ENCODE measurements around the gene ACOX1. TPM values are rescaled to one million over a fixed set of nuclear protein-coding genes. Genes with fewer than 3 reads are reported as not detected.

ACOX1 gene
- total RNA-seq, 4 donors from 2014 or later = 11.2 to 70.0 (median 42.0) TPM

GRCh38 chr17:75913537-75914210 is 65.3 kb downstream of the ACOX1 start:
- Histone ChIP-seq H3K9me3 (no peaks in the 10 kb centered on the region), H3K36me3 (no peaks in the 10 kb centered on the region), H3K27me3 (no peaks in the 10 kb centered on the region), H3K4me3 (no peak overlapping the region), H3K4me1 (peaks cover 0 to 4% of the 10 kb centered on the region in 2 donors), H3K27ac (no peak overlapping the region)
- intact Hi-C loops (cut with DNase I; ENCODE audit: low total_unique reads) = no loop called here
- no peak for TF ChIP-seq POLR2A (IDR thresholded peaks at IDR 0.05)
- no peak for TF ChIP-seq CTCF (IDR thresholded peaks at IDR 0.05)
- DNase-seq = no peak

GRCh38 chr17:75910699-75911098 is 68.3 kb downstream of the ACOX1 start:
- no peaks in the 10 kb centered on the region for H3K27me3 ChIP-seq
- H3K4me1 ChIP-seq = peaks cover 0 to 4% of the 10 kb centered on the region in 2 donors
- H3K4me3 ChIP-seq = no peak overlapping the region
- no peaks in the 10 kb centered on the region for H3K9me3 ChIP-seq
- peak overlapping the region; percentile 39 to 81 for H3K27ac ChIP-seq
- TF ChIP-seq POLR2A (IDR thresholded peaks at IDR 0.05) (no peak), CTCF (IDR thresholded peaks at IDR 0.05) (no peak)
- H3K36me3 ChIP-seq = no peaks in the 10 kb centered on the region
- DNase-seq = no peak
- intact Hi-C loops (cut with DNase I; ENCODE audit: low total_unique reads) = no loop called here

- Histone ChIP-seq H3K36me3 (no peaks in the 10 kb centered on the region), H3K27ac (peak overlapping the region; percentile 39 to 81), H3K27me3 (no peaks in the 10 kb centered on the region), H3K9me3 (no peaks in the 10 kb centered on the region), H3K4me1 (peaks cover 0 to 4% of the 10 kb centered on the region in 2 donors), H3K4me3 (no peak overlapping the region)
- TF ChIP-seq CTCF (IDR thresholded peaks at IDR 0.05) (no peak), POLR2A (IDR thresholded peaks at IDR 0.05) (no peak)
- intact Hi-C loops (cut with DNase I; ENCODE audit: low total_unique reads) = no loop called here
- peak; percentile 80 to 87 for DNase-seq
Observed at GRCh38 chr17:75909812-75910274, 69.1 kb downstream of the ACOX1 start.

- DNase-seq = peak in 1 of 2 donors; percentile 24
- Histone ChIP-seq H3K9me3 (no peaks in the 10 kb centered on the region), H3K4me3 (no peak overlapping the region), H3K27me3 (no peaks in the 10 kb centered on the region), H3K27ac (peak overlapping the region; percentile 39 to 81), H3K4me1 (peaks cover under 1 to 4% of the 10 kb centered on the region in 2 donors), H3K36me3 (no peaks in the 10 kb centered on the region)
- no peak for TF ChIP-seq CTCF (IDR thresholded peaks at IDR 0.05)
- intact Hi-C loops (cut with DNase I; ENCODE audit: low total_unique reads) = no loop called here
Observed at GRCh38 chr17:75909051-75909811, 69.7 kb downstream of the ACOX1 start.

- Histone ChIP-seq H3K4me1 (peaks cover 4 to 7% of the 10 kb centered on the region in 2 donors), H3K36me3 (no peaks in the 10 kb centered on the region), H3K27me3 (no peaks in the 10 kb centered on the region), H3K4me3 (no peak overlapping the region), H3K27ac (no peak overlapping the region), H3K9me3 (no peaks in the 10 kb centered on the region)
- no peak for DNase-seq
- TF ChIP-seq CTCF (IDR thresholded peaks at IDR 0.05) (no peak), POLR2A (IDR thresholded peaks at IDR 0.05) (no peak)
- intact Hi-C loops (cut with DNase I; ENCODE audit: low total_unique reads) = no loop called here
Observed at GRCh38 chr17:75908201-75908600, 70.8 kb downstream of the ACOX1 start.
